A549 (cell line): ENCODE measurements around the gene ARHGAP9. TPM values are rescaled to one million over a fixed set of nuclear protein-coding genes. Genes with fewer than 3 reads are reported as not detected.
A peak's percentile ranks its signal among the peaks of the same experiment; 100 is the strongest.

Experiments used
- ATAC-seq, 2 experiments: fragments of 200-7000 bp in 1 of 2; fragments of >200 bp in 1 of 2; cut with Nextera tagmentation in 1 of 2; cut with Tn5 transposase in 1 of 2; 3 replicates each; pipeline versions ENCODE4 v1.8.0 to v1.9.1; 2018 to 2020; ENCODE audit warnings: mild to moderate bottlenecking in 1 of 2, moderate library complexity in 1 of 2
- CTCF ChIA-PET: fragments of 300-600 bp; sonication (Branson Sonifier 250); formaldehyde crosslinking; extraction: SDS; loops from one replicate; lab custom pipeline; 2021; ENCODE audit warnings: antibody characterized with exemption, inconsistent platforms; lab: Yijun Ruan, JAX
- POLR2A ChIA-PET: fragments of 350-600 bp; formaldehyde crosslinking; extraction: SDS; loops from one replicate; lab custom pipeline; 2021; ENCODE audit warnings: antibody characterized with exemption, inconsistent platforms; lab: Yijun Ruan, JAX
- DNase-seq, 2 experiments: peaks; one replicate each; pipeline versions ENCODE4 v3.0.0 to v3.0.0-alpha.2; 2011 to 2016; ENCODE audit warnings: low read depth in 1 of 2, low spot score in 1 of 2
- FAIRE-seq: peaks from 2 replicates; lab custom pipeline; 2011; peaks lifted over from hg19 to GRCh38; lab: Jason Lieb, UNC
- H3K27ac ChIP-seq, 2 experiments: fragments of >200 bp; sonication (Bioruptor Twin); formaldehyde crosslinking; 3 replicates each; pipeline ENCODE4 v1.5.1; 2016 to 2017
- H3K4me1 ChIP-seq: fragments of >200 bp; sonication (Bioruptor Twin); formaldehyde crosslinking; 3 replicates; pipeline ENCODE4 v1.6.1; 2016
- H3K4me2 ChIP-seq: fragments of >200 bp; sonication (Bioruptor Twin); formaldehyde crosslinking; 3 replicates; pipeline ENCODE4 v1.6.1; 2016
- H3K4me3 ChIP-seq: fragments of >200 bp; sonication (Bioruptor Twin); formaldehyde crosslinking; 3 replicates; pipeline ENCODE4 v1.5.1; 2016
- H3K9me3 ChIP-seq: fragments of >200 bp; sonication (Bioruptor Twin); formaldehyde crosslinking; 3 replicates; pipeline ENCODE4 v1.6.1; 2016
- CBX2 ChIP-seq: fragments of 200-600 bp; sonication (generic); IDR thresholded peaks from 2 replicates; pipeline ENCODE4 v1.6.1; 2016; ENCODE audit warnings: low read depth, mild to moderate bottlenecking, borderline replicate concordance
- CHD4 ChIP-seq: fragments of 200-600 bp; sonication (generic); IDR thresholded peaks from 2 replicates; pipeline ENCODE4 v1.6.1; 2016; ENCODE audit warnings: antibody characterized with exemption, mild to moderate bottlenecking, borderline replicate concordance
- EHMT2 ChIP-seq: fragments of 200-600 bp; sonication (generic); IDR thresholded peaks from 2 replicates; pipeline ENCODE4 v1.6.1; 2016; ENCODE audit warnings: antibody characterized with exemption, low read depth, mild to moderate bottlenecking, moderate library complexity
- EP300 ChIP-seq, 2 experiments: fragments of >200 bp; sonication (Bioruptor Twin); formaldehyde crosslinking; IDR thresholded peaks; 2 replicates in 1 of 2; 3 replicates in 1 of 2; pipeline ENCODE4 v1.6.1; 2016 to 2017
- FOSB ChIP-seq: fragments of 250-450 bp; sonication (Bioruptor Pico); IDR thresholded peaks from 2 replicates; pipeline ENCODE4 v1.5.0; 2020; ENCODE audit warnings: mild to moderate bottlenecking, moderate library complexity
- FOSL2 ChIP-seq, 2 experiments: fragments of 450-650 bp in 1 of 2; fragments of >200 bp in 1 of 2; sonication (Bioruptor Twin) in 1 of 2; formaldehyde crosslinking; IDR thresholded peaks; 2 replicates each; pipeline versions ENCODE4 v1.5.0 to v1.6.1; 2016 to 2020; ENCODE audit warnings: mild to moderate bottlenecking in 1 of 2, moderate library complexity in 1 of 2
- FOXS1 ChIP-seq: fragments of 250-450 bp; sonication (Bioruptor Pico); IDR thresholded peaks from 2 replicates; pipeline ENCODE4 v1.5.0; 2020; ENCODE audit warnings: mild to moderate bottlenecking, moderate library complexity
- HOXA7 ChIP-seq: fragments of 250-450 bp; sonication (Bioruptor Pico); IDR thresholded peaks from 2 replicates; pipeline ENCODE4 v1.5.0; 2020; ENCODE audit warnings: mild to moderate bottlenecking, moderate library complexity
- JUNB ChIP-seq: fragments of >200 bp; sonication (Bioruptor Twin); formaldehyde crosslinking; IDR thresholded peaks from 2 replicates; pipeline ENCODE4 v1.6.1; 2016
- KDM1A ChIP-seq: fragments of 200-600 bp; sonication (generic); IDR thresholded peaks from 2 replicates; pipeline ENCODE4 v1.6.1; 2016; ENCODE audit warnings: low read depth, mild to moderate bottlenecking
- KDM5A ChIP-seq: fragments of 200-600 bp; sonication (generic); IDR thresholded peaks from 2 replicates; pipeline ENCODE4 v1.6.1; 2016; ENCODE audit warnings: antibody characterized with exemption, mild to moderate bottlenecking
- POLR2A ChIP-seq: IDR thresholded peaks from 2 replicates; pipeline ENCODE4 v1.6.1; 2012; ENCODE audit warnings: mild to moderate bottlenecking, low read length
- RAD21 ChIP-seq, 2 experiments: fragments of >200 bp in 1 of 2; sonication (Bioruptor Twin) in 1 of 2; formaldehyde crosslinking in 1 of 2; IDR thresholded peaks in 1 of 2; conservative IDR thresholded peaks in 1 of 2; 2 replicates in 1 of 2; 3 replicates in 1 of 2; pipeline ENCODE4 v1.6.1; 2012 to 2018; ENCODE audit warnings: inconsistent platforms in 1 of 2
- RCOR1 ChIP-seq: fragments of 150-350 bp; IDR thresholded peaks from 2 replicates; pipeline ENCODE4 v1.6.1; 2014; ENCODE audit warnings: antibody characterized with exemption, low read length, low read depth
- RFX5 ChIP-seq: fragments of 450-650 bp; IDR thresholded peaks from 2 replicates; pipeline ENCODE4 v1.7.1; 2014; ENCODE audit warnings: antibody characterized with exemption, mild to moderate bottlenecking, moderate library complexity
- SMC3 ChIP-seq: fragments of >200 bp; sonication (Bioruptor Twin); formaldehyde crosslinking; IDR thresholded peaks from 3 replicates; pipeline ENCODE4 v1.6.1; 2018; ENCODE audit warnings: inconsistent platforms
- WGBS: methylation state at CpG from one replicate; pipeline ENCODE4 v1.1.6; 2017; ENCODE audit errors: missing lambda C conversion rate; 5-methylcytosine and 5-hydroxymethylcytosine counted together
- polyA plus RNA-seq, 4 experiments: library from polyadenylated mRNA; depleted of rRNA in 3 of 4; stranded (reverse); fragments of >200 nt; fragmentation: RNase III in 1 of 4; extraction: RNeasy Plus Mini Kit Qiagen cat#74134 plus additional on column Dnase treatment in 1 of 4; gene quantifications; 2 replicates in 3 of 4; 3 replicates in 1 of 4; pipeline ENCODE4 v1.2.3, GENCODE V29; 2011 to 2017
- TF ChIP-seq, protein P1 (sequence below): IDR thresholded peaks from 2 replicates; pipeline ENCODE4 v1.6.1; 2012
- TF ChIP-seq, protein P2 (sequence below): fragments of 250-450 bp; sonication (Bioruptor Pico); IDR thresholded peaks from 2 replicates; pipeline ENCODE4 v1.5.0; 2020; ENCODE audit warnings: low read depth, mild to moderate bottlenecking, moderate library complexity
- TF ChIP-seq, protein P3 (sequence below): fragments of >200 bp; sonication (Bioruptor Twin); formaldehyde crosslinking; IDR thresholded peaks from 3 replicates; pipeline ENCODE4 v1.5.1; 2016
- TF ChIP-seq, protein P4 (sequence below): IDR thresholded peaks from 2 replicates; pipeline ENCODE4 v1.6.1; 2012; ENCODE audit warnings: low read depth, borderline replicate concordance

The ARHGAP9 gene
- polyA plus RNA-seq, 2 of the 4 experiments (the other 2 are of a cell fraction) = 0.25 TPM; not detected in 1

DNA sequence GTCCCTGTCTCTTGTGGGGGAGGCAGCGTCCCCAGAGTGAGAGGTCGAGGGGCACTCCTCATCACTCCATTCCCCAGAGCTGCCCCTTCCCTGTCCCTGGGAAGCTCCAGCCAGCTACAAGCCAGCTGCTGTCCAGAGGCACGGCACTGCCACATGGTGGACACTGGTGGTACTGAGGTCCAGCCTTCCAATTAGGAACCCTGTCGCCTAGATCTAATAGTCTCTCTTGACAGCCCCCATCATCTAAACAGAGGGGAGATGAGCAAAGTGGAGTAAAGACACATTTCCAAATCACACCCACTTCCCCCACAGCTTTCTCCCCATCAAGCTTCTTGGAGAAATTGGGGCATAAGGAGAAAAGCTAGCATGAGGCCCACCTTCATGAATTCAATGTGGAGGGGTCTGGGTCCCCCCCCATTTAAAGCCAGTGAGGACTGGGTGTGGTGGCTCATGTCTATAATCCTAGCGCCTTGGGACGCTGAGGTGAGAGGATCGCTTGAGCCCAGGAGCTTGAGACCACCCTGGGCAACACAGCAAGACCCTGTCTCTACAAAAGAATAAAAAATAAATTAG lies 26.6 kb downstream of the ARHGAP9 start:
- peak overlapping the region; percentile 55 for H3K4me2 ChIP-seq
- DNase-seq (peak; percentile 65 to 84), ATAC-seq (peak; percentile 54 to 74), FAIRE-seq (no peak)
- TF ChIP-seq CHD4 (no peak), RAD21 (conservative IDR thresholded peaks at IDR 0.05 in 1 of 2, IDR thresholded peaks at IDR 0.05 in 1 of 2) (peak; percentile 98 to 99), RFX5 (no peak), SMC3 (peak; percentile 95), FOSB (CRISPR knock-in tag) (no peak), CBX2 (no peak)
- TF ChIP-seq, protein P1, sequence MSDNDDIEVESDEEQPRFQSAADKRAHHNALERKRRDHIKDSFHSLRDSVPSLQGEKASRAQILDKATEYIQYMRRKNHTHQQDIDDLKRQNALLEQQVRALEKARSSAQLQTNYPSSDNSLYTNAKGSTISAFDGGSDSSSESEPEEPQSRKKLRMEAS = peak; percentile 64; the same call in 1 of the 2 replicates
- TF ChIP-seq, protein P2, sequence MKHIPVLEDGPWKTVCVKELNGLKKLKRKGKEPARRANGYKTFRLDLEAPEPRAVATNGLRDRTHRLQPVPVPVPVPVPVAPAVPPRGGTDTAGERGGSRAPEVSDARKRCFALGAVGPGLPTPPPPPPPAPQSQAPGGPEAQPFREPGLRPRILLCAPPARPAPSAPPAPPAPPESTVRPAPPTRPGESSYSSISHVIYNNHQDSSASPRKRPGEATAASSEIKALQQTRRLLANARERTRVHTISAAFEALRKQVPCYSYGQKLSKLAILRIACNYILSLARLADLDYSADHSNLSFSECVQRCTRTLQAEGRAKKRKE (CRISPR knock-in tag) = no peak
- TF ChIP-seq, protein P3, sequence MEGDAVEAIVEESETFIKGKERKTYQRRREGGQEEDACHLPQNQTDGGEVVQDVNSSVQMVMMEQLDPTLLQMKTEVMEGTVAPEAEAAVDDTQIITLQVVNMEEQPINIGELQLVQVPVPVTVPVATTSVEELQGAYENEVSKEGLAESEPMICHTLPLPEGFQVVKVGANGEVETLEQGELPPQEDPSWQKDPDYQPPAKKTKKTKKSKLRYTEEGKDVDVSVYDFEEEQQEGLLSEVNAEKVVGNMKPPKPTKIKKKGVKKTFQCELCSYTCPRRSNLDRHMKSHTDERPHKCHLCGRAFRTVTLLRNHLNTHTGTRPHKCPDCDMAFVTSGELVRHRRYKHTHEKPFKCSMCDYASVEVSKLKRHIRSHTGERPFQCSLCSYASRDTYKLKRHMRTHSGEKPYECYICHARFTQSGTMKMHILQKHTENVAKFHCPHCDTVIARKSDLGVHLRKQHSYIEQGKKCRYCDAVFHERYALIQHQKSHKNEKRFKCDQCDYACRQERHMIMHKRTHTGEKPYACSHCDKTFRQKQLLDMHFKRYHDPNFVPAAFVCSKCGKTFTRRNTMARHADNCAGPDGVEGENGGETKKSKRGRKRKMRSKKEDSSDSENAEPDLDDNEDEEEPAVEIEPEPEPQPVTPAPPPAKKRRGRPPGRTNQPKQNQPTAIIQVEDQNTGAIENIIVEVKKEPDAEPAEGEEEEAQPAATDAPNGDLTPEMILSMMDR = peak; percentile 94
- no peak overlapping the region for H3K4me3 ChIP-seq
- no peaks in the 10 kb centered on the region for H3K9me3 ChIP-seq
- 2% methylated on average over 7 of the region's 7 CpGs for WGBS
- peak overlapping the region; percentile 92 to 99 for H3K27ac ChIP-seq
- ChIA-PET CTCF (interaction anchor here (0.6 to 13.4 kb wide), 62 partner anchors 9 to 563 kb away, joined by 3 to 459 read pairs (median 5); partner anchors contain the start of genes GLI1, INHBC, NXPH4 and STAC3), POLR2A (interaction anchor here (0.6 to 1.2 kb wide), 2 partner anchors 64 to 145 kb away, joined by 3 to 5 read pairs; no protein-coding TSS in a partner anchor)
- H3K4me1 ChIP-seq = peaks cover 68% of the 10 kb centered on the region

DNA sequence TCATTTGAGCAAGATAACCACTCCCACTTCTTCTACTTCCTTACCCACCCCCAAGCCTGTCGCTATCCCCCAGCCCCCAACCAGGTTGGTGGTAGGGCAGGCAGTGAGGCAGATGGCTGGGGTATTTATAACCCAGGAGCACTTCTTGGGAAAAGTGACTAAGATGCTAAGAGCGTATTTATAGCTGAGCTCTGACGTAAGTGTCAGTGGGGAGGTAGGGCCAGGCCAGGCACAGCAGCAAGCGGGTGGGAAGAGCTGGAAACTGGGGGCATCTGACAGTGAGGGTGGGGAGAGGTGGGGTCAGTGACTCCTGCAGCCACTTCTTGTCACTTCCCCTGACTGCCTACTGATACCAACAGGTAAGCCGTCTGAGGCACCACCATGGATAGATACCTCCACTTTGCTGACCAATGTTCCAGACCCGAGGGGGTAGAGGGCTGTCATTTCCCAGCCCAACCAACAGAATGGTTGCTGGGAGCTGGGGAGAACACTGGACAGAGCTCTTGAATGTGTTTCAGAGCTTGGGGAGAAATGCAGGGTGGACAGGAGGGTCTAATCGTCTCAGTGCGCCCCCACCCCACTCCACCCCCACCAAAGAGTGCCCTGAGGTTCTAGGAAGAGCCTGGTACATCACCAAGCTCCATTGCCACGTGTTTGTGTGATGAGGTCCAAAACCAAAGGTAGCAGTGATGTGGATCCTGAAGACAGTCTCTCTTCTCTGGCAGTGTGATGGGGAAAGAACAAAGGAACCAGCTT lies 27.3 kb downstream of the ARHGAP9 start:
- ChIA-PET CTCF (interaction anchor here (0.6 to 13.4 kb wide), 59 partner anchors 9 to 562 kb away, joined by 3 to 459 read pairs (median 6); partner anchors contain the start of genes GLI1, INHBC, NXPH4 and STAC3), POLR2A (interaction anchor here (0.6 to 1.2 kb wide), 3 partner anchors 22 to 145 kb away, joined by 3 to 5 read pairs (median 4); no protein-coding TSS in a partner anchor)
- peaks cover 62% of the 10 kb centered on the region for H3K4me1 ChIP-seq
- H3K9me3 ChIP-seq = no peaks in the 10 kb centered on the region
- FAIRE-seq = no peak
- TF ChIP-seq JUNB (peak; percentile 26; the same call in 1 of the 2 replicates), CHD4 (no peak), POLR2A (no peak), RAD21 (conservative IDR thresholded peaks at IDR 0.05 in 1 of 2, IDR thresholded peaks at IDR 0.05 in 1 of 2) (no peak), FOSL2 (IDR thresholded peaks at IDR 0.05) (no peak), FOSL2 (CRISPR knock-in tag; IDR thresholded peaks at IDR 0.05) (peak; percentile 69), FOSB (CRISPR knock-in tag) (peak; percentile 28; the same call in 1 of the 2 replicates)
- peak overlapping the region; percentile 57 to 99 for H3K27ac ChIP-seq
- ATAC-seq = peak; percentile 38 to 64
- no peak overlapping the region for H3K4me3 ChIP-seq
- peak overlapping the region; percentile 55 for H3K4me2 ChIP-seq
- peak in 1 of 2 experiments; percentile 82 for DNase-seq
- WGBS = 22% methylated on average over 9 of the region's 9 CpGs

DNA sequence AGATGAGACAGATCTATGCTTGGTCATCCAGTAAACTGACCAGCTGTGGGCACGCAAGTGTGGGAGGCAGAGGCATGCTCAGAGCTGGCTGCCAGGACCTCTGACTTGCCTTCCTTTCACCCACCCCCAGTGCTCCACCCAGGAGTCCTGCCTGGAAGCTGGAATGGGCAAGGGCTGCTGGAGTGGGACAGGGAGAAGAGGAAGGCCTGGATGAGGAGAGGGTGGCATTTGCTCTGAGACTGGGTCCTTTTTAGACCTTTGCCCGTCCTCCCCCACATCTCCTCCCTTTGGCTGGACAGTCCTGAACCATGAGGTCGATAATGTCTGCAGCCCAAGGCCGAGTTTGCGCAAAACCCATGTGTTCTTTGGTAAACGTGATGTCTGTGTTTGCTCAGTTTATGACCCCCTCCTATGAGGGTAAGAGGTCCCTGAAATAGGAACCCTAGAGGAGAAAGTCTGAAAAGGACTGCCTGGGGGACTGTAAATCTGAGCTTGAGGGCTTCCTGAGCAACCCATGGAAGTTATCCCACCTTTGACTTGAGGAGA lies 28.4 kb downstream of the ARHGAP9 start:
- TF ChIP-seq FOXS1 (CRISPR knock-in tag) (no peak), CHD4 (no peak), HOXA7 (CRISPR knock-in tag) (no peak), EP300 (IDR thresholded peaks at IDR 0.05) (no peak), KDM1A (no peak), EHMT2 (no peak), KDM5A (no peak), RCOR1 (no peak)
- TF ChIP-seq, protein P4, sequence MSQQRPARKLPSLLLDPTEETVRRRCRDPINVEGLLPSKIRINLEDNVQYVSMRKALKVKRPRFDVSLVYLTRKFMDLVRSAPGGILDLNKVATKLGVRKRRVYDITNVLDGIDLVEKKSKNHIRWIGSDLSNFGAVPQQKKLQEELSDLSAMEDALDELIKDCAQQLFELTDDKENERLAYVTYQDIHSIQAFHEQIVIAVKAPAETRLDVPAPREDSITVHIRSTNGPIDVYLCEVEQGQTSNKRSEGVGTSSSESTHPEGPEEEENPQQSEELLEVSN = no peak
- TF ChIP-seq, protein P3 = no peak
- TF ChIP-seq, protein P2 (CRISPR knock-in tag) = no peak
- POLR2A ChIA-PET = interaction anchor here (1.2 kb wide), 1 partner anchor 21 kb away, joined by 4 read pairs; no protein-coding TSS in a partner anchor
- Histone ChIP-seq H3K9me3 (no peaks in the 10 kb centered on the region), H3K4me3 (no peak overlapping the region), H3K4me1 (peaks cover 51% of the 10 kb centered on the region), H3K4me2 (peak overlapping the region; percentile 55), H3K27ac (peak overlapping the region; percentile 57 to 99; a peak in 5 of 6 replicates)
- DNase-seq (peak in 1 of 2 experiments; percentile 35), FAIRE-seq (no peak), ATAC-seq (no peak)
- 69% methylated on average over 6 of the region's 6 CpGs for WGBS
- CTCF ChIA-PET = interaction anchor here (0.7 to 13.4 kb wide), 19 partner anchors 8 to 237 kb away, joined by 3 to 459 read pairs (median 32); partner anchors contain the start of genes GLI1, INHBC, NXPH4 and STAC3
